HG03439 (cell line): ENCODE data around the gene TFAP2C.
"Not testable (repeated sequence)": the region's sequence is repeated elsewhere in the genome, so short reads cannot be mapped to it uniquely, and the experiment has no call there.

Experiments
- ATAC-seq: cut with Tn5 transposase; IDR thresholded peaks from one replicate; pipeline ENCODE4 v1.9.1; 2021; ENCODE audit warnings: mild to moderate bottlenecking, moderate library complexity; ENCODE audit not compliant: unreplicated experiment

TFAP2C gene

GRCh38 chr20:56637576-56637975 is 8.5 kb downstream of the TFAP2C start:
- no peak for ATAC-seq

- no peak for ATAC-seq
These were observed 17.5 kb downstream of the TFAP2C start for GRCh38 chr20:56646599-56646998.

- no peak for ATAC-seq
These were observed 24.1 kb downstream of the TFAP2C start for GRCh38 chr20:56653211-56653610.

DNA sequence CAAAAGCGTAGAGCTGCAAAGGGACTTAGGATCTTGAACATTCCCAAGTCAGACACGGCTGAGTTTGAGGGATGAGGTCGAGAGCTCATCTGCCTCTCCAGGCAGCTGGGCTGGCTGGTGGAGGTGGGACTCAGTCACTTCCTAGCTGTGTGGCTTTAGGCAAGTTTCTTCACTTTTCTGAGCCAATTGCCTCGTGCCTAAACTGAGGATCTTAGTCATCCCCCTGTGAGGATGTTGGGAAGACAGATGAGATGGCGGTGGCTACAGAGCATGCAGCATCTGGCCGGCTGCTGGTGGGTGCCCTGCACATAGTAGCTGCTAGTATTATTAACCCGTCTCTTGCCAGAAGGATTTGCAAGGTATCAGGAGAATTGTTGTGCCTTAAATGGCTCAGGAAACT is 27.5 kb downstream of the TFAP2C start:
- no peak for ATAC-seq

GRCh38 chr20:56657879-56658278 is 28.8 kb downstream of the TFAP2C start:
- no peak for ATAC-seq

GRCh38 chr20:56658341-56658947 is 29.3 kb downstream of the TFAP2C start:
- not testable (repeated sequence) for ATAC-seq

- ATAC-seq, result no peak
These were observed 34.6 kb downstream of the TFAP2C start for GRCh38 chr20:56663660-56664059.

DNA sequence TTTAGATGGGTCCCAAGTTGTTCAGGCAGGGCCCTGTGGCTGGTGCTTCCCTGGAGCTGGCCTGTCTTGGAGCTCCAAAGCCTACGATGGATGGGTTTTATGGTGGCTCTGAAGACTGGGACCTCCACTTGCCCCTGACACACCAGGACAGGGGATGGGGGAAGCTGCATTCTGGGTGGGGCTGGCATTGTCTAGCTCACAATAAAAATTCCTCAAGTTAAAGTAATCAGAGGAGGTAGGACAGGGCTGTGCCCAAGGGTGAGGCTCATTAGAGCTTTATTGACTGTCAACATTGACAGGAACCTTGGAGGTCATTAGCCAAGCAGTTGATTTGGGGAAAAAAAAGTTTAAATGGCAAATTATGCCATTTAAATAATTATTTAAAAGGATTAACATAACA is 35.7 kb downstream of the TFAP2C start:
- no peak for ATAC-seq

- ATAC-seq, result no peak
These were observed 36.7 kb downstream of the TFAP2C start for GRCh38 chr20:56665806-56666205.

DNA sequence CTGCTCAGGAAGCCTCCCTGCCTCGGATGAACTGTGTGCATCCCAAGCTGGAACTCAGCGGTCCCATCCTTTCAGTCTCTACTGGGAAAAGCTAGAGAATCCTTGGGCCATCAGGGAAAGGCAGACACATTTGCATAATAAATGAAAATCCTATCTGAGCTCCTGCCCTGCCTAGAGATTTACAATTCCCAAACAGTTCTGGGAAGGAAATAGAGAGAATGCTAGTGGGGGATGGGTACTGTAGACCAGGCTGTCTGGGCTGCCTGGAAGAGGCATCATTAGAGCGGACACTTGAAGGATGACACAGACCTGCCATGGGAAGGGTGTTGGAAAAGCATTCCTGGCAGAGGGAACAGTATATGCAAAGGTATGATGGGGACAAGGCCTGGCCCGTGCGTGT is 44.3 kb downstream of the TFAP2C start:
- no peak for ATAC-seq

DNA sequence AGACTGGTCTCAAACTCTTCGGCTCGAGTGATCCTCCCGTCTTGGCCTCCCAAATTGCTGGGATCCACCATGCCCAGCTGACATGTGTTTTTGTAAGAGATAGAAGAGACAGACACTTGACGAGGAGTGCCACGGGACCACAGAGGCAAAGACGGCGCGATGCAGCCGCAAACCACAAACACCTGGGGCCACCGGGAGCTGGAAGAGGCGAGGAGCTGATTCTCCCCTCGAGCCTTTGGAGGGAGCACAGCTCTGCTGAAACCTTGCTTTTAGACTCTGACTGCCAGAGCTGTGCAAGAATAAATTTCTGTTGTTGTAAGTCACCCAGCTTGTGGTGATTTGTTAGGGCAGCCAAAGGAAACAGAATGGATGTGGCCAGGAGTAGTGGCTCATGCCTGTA is 46.9 kb downstream of the TFAP2C start:
- no peak for ATAC-seq

GRCh38 chr20:56676679-56677078 is 47.6 kb downstream of the TFAP2C start:
- ATAC-seq, result no peak

DNA sequence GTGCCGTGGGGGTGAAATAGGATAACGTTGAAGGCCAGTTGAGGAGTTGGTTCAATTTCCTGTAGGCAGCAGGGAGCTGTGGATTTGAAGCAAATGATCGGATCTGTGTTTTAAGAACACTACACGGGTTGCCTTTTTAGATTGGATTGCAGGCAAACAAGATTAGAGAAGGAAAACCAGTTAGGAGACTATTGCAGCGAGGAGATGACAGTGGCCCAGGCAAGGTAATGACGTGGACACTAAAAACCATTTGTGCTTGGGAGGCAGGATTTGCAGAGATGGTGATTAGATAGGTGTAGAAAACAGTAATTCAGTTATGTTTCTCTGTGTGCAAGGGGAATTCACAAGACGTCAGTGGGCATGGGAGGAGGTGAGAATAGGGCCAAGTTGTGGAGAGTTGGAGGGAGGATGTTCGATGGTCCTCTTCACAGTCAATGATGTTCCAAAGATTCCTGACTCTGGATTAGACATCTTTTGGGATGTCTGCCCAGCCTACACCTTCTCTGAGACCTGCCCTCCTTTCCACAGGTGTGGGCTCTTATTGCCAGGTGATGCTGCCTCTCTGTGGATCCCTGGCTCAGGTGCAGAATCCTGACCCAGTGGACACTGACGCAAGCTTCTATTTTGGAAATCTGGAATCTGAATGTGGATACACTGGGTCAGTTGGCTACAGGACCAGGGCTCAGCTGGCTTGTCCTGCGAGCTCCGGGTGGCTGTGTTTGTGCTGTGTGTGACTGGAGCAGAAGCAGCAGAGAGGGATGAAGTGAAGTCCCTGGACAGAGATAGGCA is 54.2 kb downstream of the TFAP2C start:
- no peak for ATAC-seq

DNA sequence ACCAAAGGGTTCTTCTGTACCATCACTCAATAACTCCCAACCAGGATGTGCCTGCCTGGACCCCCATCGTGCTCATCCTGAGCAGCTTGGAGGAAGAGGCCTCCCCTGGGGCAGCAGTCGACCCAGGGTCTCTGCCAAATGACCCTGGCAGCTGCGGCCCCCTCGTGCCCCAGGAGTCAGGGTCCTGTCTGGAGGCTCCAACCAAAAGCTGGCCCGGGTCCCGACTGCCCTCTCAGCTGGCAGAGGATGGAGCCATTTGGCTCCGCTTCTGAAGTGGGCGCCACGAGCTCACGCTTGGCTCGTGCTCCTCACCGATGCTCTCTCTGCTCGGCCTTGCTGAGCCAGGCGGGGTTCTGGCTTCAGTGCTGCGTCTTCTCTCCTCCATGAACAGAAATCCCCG is 56.8 kb downstream of the TFAP2C start:
- no peak for ATAC-seq

GRCh38 chr20:56687061-56687460 is 58.0 kb downstream of the TFAP2C start:
- ATAC-seq, result no peak

DNA sequence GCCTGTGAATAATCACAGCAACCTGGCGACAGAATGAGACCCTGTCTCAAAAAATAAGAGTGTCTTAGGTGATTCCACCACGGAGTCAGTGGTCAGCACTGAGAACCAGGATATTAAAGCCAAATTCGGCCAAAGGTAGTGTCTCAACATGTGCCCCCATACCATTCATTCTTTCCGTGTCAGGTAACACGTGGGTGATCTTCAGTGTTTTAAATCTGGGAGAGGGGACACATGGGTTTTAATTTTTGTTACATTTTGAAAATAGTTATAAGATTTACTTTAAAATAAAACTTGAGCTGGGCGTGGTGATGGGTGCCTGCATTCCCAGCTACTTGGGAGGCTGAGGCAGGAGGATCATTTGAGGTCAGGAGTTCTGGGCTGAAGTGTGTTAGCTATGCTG is 59.0 kb downstream of the TFAP2C start:
- no peak for ATAC-seq
